Measurements from ENCODE around the gene NCMAP. TPM values are rescaled to one million over a fixed set of nuclear protein-coding genes. Genes with fewer than 3 reads are reported as not detected.

NCMAP gene
- total RNA-seq, 1 donor from 2014 or later, result not detected

Other genes starting within 250 kb of the NCMAP start
- not detected in 2 replicates for gene GRHL3, start 236.7 kb upstream of the NCMAP start, total RNA-seq
- gene STPG1, start 142.3 kb upstream of the NCMAP start, total RNA-seq, result 4.6 and 4.7 TPM in 2 replicates
- 28.1 and 31.1 TPM in 2 replicates for gene NIPAL3, start 140.3 kb upstream of the NCMAP start, total RNA-seq
- 1.8 and 3.1 TPM in 2 replicates for gene RCAN3, start 53.3 kb upstream of the NCMAP start, total RNA-seq
- 24.5 and 27.3 TPM in 2 replicates for gene SRRM1, start 87.2 kb downstream of the NCMAP start, total RNA-seq
- 358 and 394 TPM in 2 replicates for gene CLIC4, start 189.4 kb downstream of the NCMAP start, total RNA-seq